GM18502 (cell line): Measurements from ENCODE around the gene ZNG1F.
"Not testable (repeated sequence)": the region's sequence is repeated elsewhere in the genome, so short reads cannot be mapped to it uniquely, and the experiment has no call there.

Source experiments
- ATAC-seq: cut with Tn5 transposase; IDR thresholded peaks from one replicate; pipeline ENCODE4 v1.9.1; 2021; ENCODE audit warnings: mild to moderate bottlenecking; ENCODE audit not compliant: unreplicated experiment, poor library complexity

ZNG1F gene

GRCh38 chr9:41124250-41125108 lies 64.6 kb downstream of the ZNG1F start:
- ATAC-seq, result not testable (repeated sequence)

GRCh38 chr9:41123812-41124211 lies 65.3 kb downstream of the ZNG1F start:
- ATAC-seq, result not testable (repeated sequence)

GRCh38 chr9:41123396-41123795 lies 65.7 kb downstream of the ZNG1F start:
- not testable (repeated sequence) for ATAC-seq

- not testable (repeated sequence) for ATAC-seq
Observed at GRCh38 chr9:41120696-41121095, 68.4 kb downstream of the ZNG1F start.

DNA sequence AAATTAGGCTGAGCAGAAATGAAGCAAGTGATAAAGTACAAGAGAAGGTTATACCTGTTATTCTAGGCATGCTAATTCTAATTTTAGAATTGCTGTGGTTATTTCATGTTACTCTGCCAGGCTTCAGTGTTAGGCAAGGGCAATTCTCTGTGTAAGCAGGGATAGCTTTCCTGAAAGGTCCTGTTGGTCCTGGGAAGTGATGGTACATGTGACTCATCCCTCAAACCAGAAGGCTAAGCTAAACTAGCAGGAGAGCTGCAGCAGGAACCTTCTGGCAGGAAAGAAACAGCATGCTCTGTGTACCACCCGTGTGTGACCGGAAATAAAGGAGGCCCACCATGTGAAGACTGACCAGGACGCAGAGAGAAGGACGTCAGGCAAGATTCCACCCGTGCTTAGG lies 69.4 kb downstream of the ZNG1F start:
- not testable (repeated sequence) for ATAC-seq

- ATAC-seq, result not testable (repeated sequence)
Observed at GRCh38 chr9:41119311-41119710, 69.8 kb downstream of the ZNG1F start.

- not testable (repeated sequence) for ATAC-seq
Observed at GRCh38 chr9:41113348-41113747, 75.8 kb downstream of the ZNG1F start.

DNA sequence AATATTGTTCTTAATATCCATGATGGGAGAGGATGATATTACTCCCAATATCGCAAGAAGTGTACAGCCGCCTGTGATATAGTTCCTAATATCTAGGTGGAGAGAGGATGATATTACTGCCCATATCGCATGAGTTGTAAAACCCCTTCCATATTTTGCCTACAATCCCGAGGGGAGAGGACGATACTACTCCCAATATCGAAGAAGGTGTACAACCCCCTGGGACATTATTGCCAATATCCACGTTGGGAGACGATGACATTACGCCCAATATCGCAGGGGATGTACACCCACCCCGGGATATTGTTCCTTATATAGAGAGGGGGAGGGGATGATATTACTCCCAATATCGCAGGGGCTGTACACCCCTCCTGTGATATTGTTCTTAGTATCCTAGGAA lies 77.7 kb downstream of the ZNG1F start:
- ATAC-seq, result not testable (repeated sequence)

DNA sequence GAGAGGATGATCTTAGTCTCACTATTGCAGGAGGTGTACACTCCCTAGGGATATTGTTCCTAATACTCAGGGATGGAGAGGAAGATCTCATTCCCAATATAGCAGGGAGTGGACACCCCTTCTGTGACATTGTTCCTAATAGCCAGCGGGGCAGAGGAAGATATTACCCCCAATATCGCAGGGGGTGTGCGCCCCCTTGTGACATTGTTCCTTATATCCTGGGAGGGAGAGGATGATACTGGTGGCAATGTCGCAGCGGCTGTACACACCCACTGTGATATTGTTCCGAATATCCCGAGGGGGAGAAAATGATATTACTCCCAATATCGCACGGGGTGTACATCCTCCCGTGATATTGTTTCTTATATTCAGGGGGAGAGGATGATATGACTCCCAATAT lies 78.2 kb downstream of the ZNG1F start:
- ATAC-seq, result not testable (repeated sequence)

DNA sequence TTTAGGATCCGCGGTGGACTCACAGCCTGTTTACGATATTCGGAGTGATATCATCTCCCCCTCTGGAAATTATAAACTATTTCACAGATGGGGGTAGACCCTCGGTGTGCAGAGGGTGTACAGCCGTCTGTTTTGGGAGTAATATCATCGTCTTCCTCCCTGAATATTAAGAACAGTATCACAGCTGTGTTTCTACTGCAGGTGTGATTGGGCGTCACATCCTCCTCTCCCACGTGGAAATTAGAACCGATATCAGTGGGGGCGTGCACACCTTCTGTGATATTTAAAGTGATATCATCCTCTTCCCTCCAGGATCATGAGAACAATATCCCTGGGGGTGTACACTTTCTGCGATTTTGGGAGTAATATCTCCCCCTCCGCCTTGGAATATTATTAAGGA lies 79.9 kb downstream of the ZNG1F start:
- not testable (repeated sequence) for ATAC-seq

DNA sequence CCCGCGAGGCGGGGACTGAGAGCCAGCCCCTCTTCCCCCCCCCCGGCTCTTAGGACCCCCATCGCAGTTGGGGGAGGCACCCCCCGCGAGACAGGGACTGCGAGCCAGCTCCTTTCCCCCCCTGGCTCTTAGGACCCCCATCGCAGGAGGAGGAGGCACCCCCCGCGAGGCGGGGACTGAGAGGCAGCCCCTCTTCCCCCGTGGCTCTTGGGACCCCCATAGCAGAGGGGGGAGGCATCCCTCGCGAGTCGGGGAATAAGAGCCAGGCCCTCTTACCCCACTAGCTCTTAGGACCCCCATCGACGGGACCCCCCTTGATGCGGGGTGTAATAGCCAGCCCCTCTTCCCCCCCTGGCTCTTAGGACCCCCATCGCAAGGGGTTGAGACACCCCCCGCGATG lies 80.3 kb downstream of the ZNG1F start:
- ATAC-seq, result not testable (repeated sequence)

- not testable (repeated sequence) for ATAC-seq
Observed at GRCh38 chr9:41106472-41107116, 82.5 kb downstream of the ZNG1F start.

GRCh38 chr9:41105557-41106253 lies 83.4 kb downstream of the ZNG1F start:
- ATAC-seq, result not testable (repeated sequence)

DNA sequence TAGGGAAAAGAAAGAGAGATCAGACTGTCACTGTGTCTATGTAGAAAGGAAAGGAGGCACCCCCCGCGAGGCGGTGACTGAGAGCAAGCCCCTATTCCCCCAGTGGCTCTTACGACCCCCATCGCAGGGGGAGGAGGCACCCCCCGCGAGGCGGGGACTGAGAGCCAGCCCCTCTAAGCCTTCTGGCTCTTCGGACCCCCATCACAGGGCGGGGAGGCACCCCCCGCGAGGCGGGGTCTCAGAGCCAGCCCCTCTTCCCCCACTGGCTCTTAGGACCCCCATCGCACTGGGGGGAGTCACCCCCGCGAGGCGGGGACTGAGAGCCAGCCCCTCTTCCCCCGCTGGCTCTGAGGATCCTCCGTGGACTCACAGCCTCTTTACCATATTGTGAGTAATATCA lies 84.6 kb downstream of the ZNG1F start:
- ATAC-seq, result not testable (repeated sequence)

GRCh38 chr9:41100508-41100907 lies 88.6 kb downstream of the ZNG1F start:
- ATAC-seq, result not testable (repeated sequence)

- ATAC-seq, result not testable (repeated sequence)
Observed at GRCh38 chr9:41098759-41099158, 90.4 kb downstream of the ZNG1F start.

DNA sequence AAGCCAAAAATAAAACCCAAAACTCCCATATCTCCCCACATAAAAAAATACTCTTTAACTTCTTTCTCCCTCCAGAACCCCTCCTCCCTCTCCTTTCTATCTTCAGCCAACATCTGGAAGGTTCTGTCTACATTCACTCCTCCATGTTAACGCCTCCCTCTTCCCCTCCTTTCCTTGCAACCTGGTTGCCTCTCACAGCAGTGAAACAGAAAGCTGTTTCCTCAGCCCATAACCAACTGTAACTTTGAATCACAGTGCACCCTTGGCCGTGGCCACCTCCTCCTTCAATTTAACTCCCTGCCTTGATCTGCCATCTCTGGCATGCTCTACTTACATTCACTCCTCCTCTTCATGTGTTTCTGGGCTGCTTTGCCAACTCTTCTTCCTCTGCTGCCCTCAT lies 94.1 kb downstream of the ZNG1F start:
- not testable (repeated sequence) for ATAC-seq

GRCh38 chr9:41094010-41094773 lies 94.9 kb downstream of the ZNG1F start:
- ATAC-seq, result not testable (repeated sequence)

GRCh38 chr9:41090922-41091321 lies 98.2 kb downstream of the ZNG1F start:
- not testable (repeated sequence) for ATAC-seq

DNA sequence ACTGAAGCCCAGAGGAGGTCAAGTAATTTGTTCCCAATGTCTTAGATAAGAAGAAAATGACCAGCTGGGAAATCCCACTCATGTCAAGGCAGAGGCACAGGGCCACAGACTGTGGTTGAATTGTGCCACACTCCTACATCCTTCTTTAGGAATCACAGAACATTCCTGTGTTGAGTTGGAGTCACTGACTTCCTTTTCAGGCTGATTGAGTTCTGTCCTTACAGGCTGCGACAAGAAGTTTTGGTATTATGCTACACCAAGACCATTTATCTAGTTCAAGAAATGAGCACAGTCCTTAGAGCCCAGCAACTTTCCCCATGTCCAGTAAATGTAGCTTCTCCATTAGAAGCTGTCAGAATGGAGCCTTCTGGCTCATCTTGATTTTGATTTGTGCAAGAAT lies 98.7 kb downstream of the ZNG1F start:
- ATAC-seq, result not testable (repeated sequence)
